Omental fat pad (tissue), 4 donors: ENCODE results near the gene TACC3. TPM values are rescaled to one million over a fixed set of nuclear protein-coding genes. Genes with fewer than 3 reads are reported as not detected.

Experiments used
- ATAC-seq: fragments of 150-250 bp; one replicate; pipeline ENCODE4 v1.9.1; 2016; ENCODE audit warnings: mild to moderate bottlenecking, moderate library complexity; ENCODE audit not compliant: low FRiP score
- DNase-seq: peaks from one replicate; pipeline ENCODE4 v3.0.0-alpha.2; 2019; ENCODE audit warnings: low spot score
- total RNA-seq, 4 donors: library from RNA; depleted of rRNA; stranded (reverse); fragments of >200 nt; gene quantifications; one replicate each; pipeline ENCODE4 v1.1.0, GENCODE V29; 2016
- TF ChIP-seq, protein P1 (sequence below), 3 donors: fragments of 450-650 bp; IDR thresholded peaks; one replicate each; pipeline ENCODE4 v1.5.1; 2016 to 2017; ENCODE audit warnings: antibody characterized with exemption in 3 of 3, mild to moderate bottlenecking in 3 of 3, moderate library complexity in 2 of 3

TACC3 gene
- total RNA-seq, 4 donors from 2014 or later = 6.0 to 25.7 (median 10.0) TPM

GRCh38 chr4:1746265-1746691 is 25.0 kb downstream of the TACC3 start:
- peak; percentile 46 for DNase-seq
- peak; percentile 41 for ATAC-seq
- TF ChIP-seq, protein P1, sequence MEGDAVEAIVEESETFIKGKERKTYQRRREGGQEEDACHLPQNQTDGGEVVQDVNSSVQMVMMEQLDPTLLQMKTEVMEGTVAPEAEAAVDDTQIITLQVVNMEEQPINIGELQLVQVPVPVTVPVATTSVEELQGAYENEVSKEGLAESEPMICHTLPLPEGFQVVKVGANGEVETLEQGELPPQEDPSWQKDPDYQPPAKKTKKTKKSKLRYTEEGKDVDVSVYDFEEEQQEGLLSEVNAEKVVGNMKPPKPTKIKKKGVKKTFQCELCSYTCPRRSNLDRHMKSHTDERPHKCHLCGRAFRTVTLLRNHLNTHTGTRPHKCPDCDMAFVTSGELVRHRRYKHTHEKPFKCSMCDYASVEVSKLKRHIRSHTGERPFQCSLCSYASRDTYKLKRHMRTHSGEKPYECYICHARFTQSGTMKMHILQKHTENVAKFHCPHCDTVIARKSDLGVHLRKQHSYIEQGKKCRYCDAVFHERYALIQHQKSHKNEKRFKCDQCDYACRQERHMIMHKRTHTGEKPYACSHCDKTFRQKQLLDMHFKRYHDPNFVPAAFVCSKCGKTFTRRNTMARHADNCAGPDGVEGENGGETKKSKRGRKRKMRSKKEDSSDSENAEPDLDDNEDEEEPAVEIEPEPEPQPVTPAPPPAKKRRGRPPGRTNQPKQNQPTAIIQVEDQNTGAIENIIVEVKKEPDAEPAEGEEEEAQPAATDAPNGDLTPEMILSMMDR (IDR thresholded peaks at IDR 0.05) = peak in 1 of 3 donors; percentile 42

DNA sequence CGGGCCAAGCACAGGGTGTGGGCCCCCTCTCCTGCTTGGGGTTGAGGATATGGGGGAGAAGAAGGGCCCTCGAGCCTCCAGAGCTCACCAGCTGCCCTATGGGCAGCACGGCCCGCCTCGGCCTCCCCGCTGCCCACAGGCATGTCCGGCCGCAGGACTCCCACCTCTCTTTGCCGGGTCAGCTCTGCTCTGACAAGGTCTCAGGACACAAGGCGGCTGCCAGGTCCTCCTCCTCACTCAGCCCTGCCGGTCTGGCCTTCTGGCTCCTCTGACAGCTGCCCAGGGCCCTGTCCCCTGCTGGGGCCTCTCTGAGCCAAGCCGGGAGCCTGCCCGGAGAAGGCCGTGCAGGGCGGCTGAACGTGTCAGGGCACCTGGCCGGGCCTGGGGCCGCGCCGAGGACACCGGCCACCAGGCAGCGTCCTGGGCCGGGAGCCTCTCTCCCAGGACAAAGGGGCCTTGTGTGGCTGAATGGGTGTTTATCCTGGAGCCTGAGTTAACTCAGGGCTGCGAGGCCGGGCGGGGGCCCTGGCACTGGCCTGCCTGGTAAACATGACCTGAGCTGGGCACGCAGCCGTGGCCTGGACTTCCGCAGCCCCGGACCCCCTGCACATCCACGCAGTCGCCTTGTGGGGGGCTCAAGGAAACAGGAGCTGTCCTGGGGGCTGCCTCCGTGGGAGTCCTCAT is 25.7 kb downstream of the TACC3 start:
- no peak for ATAC-seq
- TF ChIP-seq, protein P1 (IDR thresholded peaks at IDR 0.05) = no peak
- no peak for DNase-seq

GRCh38 chr4:1747603-1747967 is 26.3 kb downstream of the TACC3 start:
- no peak for DNase-seq
- TF ChIP-seq, protein P1 (IDR thresholded peaks at IDR 0.05) = no peak
- no peak for ATAC-seq

- TF ChIP-seq, protein P1 (IDR thresholded peaks at IDR 0.05) = peak in 1 of 3 donors; percentile 52
- ATAC-seq = no peak
- peak; percentile 70 for DNase-seq
Observed at GRCh38 chr4:1748465-1748995, 27.2 kb downstream of the TACC3 start.

DNA sequence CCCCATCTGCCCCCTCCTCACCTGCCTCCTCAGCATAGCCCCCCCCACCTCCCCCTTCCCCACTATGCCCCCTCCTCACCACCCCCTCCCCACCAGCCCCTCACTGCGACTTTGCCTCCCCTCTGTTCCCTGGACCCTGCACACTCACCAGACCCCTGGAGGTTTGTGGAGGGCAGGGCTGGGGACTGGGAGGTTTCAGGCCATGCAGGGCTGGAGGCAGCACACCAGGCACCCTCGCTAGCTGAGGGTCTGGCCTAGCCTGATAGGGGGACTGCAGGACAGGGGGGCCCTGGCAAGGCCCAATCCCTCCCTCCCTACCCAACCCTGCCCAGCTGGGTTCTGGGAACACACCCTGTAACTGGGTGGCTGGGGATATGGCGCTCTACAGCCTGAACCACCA is 28.0 kb downstream of the TACC3 start:
- TF ChIP-seq, protein P1 (IDR thresholded peaks at IDR 0.05) = no peak
- DNase-seq (no peak), ATAC-seq (no peak)

DNA sequence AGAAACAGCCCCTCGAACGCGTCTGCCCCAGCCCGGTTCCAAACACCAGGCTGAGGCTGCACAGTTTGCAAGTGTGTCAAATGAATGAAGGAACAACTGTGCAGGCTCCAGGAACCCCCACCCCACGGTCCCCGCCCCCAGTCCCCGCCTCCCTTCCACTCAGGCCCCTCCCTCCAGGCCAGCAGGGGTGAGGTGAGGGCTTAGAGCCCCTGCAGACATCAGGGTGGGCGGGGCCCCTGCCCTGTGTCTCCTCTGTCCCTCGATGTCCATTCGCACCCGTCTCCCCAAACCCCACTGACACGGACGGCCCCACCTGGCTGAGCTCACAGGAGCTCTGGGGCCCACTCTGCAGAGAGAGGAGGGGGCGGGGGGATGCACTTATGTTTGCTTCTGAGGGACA is 28.5 kb downstream of the TACC3 start:
- TF ChIP-seq, protein P1 (IDR thresholded peaks at IDR 0.05) = no peak
- no peak for DNase-seq
- no peak for ATAC-seq
